NCI-H460 (cell line): ENCODE measurements around the gene KCNMA1. TPM values are rescaled to one million over a fixed set of nuclear protein-coding genes. Genes with fewer than 3 reads are reported as not detected.

Experiments
- DNase-seq: peaks from one replicate; pipeline ENCODE4 v3.0.0-alpha.2; 2016; ENCODE audit warnings: low read depth; ENCODE audit errors: extremely low read depth
- total RNA-seq: library from RNA; depleted of rRNA; stranded (reverse); fragments of >200 nt; shearing (Covaris generic); gene quantifications from 2 replicates; pipeline ENCODE4 v1.2.3, GENCODE V29; 2014

The KCNMA1 gene
- total RNA-seq, 1 experiment from 2014 or later: 0.54 TPM

DNA sequence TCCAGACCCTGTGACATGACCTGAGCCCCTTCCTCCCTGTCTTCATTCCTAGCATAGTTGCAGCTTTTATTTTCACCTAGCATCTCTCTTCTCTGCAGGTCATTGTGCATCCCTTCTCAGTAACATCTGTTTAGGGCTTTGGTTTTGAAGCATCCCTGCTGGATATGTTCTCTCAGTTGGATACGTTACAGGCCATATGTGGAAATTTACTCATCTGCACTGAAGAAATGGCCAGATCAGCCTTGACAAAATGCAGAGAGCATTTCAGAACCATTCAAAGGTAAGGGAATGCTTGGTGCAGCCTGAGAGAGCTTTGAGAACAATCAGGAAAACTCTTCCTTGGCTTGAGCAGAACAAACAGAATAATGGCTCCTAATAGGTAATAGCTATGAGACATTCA is 647.0 kb downstream of the KCNMA1 start:
- DNase-seq: no peak

DNA sequence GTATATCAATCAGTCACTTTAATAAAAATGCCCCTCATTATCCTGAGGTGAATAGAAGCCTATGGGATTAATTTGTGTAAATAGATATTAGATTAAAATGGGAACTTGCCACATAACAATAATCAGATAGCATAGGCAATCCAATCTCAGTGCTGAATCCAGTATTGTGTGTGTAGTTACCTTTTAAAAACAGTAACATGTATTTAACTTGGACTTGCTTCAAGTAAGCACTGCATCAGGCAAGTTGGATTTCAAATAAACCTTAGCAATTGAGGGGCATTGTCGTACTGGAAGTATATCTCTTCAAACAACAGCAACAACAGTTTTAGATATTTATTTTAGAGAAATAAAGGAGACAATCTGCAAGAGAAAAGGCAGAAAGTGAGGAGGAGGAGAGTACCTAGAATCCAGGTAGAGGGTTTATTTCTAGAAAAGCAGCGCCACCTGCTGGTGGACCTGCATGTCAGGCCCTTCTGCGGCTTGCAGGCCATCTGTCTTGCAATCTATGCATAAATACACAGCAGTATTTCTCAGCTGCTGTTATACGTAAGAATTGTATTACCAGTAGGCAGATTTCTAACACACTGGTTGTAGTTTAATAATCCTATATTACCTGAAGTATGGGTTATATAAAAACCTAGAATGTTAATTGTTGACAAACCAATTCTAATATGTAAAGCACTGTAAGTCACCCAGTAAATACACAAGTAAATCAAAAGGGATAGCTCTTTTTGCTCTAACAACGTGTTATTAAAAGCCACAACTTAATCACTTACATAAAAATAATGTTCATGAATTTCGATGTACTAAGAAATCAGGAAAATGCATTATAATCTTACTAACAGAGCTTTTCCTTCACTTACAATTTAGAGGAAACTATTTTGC is 652.8 kb downstream of the KCNMA1 start:
- peak; percentile 55 for DNase-seq

DNA sequence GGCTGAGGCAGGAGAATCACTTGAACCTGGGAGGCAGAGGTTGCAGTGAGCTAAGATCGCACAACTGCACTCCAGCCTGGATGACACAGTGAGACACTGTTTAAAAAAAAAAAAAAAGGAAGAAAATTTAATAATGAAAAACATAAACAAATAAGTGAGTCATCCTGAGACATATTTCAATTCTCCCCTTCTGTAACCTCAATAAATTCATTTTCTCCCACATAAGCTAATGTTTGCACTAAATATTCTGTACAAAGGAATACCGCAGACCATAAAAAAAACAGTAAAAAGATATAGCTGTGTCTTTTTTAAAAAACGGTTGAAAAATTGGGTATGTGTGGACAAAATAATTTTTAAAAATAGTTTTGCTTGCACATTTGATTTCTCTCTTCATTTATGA is 654.0 kb downstream of the KCNMA1 start:
- no peak for DNase-seq

DNA sequence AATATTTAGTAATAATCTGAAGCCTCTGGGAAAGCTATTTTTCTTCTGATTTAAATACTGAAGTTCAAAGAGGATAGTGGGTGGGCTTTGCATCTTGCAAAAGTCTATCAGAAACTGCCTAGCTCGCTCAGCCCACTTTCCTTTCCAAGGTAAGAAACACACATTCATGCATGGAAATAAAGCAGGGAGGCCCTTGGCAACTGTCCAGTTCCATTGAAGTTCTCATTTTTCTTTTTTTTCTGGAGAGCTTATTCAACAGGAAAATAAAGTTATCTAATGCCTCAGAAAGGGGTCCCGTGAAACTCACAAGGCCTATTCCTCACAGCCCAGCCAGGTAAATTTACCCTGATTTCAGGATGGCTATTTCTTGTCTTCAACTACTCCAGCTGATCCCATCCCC is 654.9 kb downstream of the KCNMA1 start:
- DNase-seq: no peak

DNA sequence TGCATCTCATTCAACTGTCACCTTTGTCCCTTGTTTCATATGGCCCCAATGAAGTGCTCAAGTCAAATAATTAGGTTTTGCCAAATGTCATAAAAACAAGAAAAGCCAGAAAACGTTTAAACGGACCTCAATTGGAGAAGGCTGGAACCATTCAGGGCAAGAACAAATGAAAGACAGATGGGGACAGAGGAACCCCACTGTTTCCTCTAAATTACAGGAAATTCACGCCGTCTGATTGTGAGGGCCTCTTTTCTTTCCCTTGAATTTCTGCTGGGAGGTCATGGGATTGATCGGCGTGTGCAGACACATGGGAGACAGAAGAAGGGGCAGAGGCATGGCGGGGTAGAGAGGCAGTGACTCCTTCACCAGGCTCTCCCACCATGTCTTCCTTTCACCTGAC is 656.4 kb downstream of the KCNMA1 start:
- no peak for DNase-seq

DNA sequence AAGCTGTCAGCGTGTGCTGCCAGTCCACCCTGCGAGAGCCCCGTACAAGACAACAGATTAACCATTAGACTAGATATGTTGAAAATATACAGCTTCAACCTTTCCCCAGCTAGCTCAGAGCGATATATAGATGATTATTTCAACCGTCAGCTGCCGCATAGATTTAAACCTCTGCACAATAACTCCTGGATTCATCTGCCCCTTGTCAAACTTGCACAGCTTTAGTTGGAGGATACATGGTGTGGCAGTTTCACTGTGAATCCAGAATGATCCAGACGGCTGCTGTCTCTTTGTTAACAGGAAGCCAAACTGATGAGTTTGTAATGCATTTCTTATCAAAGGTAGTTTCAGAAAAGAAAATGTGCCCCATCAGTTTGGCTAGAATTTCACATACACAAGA is 659.7 kb downstream of the KCNMA1 start:
- no peak for DNase-seq

DNA sequence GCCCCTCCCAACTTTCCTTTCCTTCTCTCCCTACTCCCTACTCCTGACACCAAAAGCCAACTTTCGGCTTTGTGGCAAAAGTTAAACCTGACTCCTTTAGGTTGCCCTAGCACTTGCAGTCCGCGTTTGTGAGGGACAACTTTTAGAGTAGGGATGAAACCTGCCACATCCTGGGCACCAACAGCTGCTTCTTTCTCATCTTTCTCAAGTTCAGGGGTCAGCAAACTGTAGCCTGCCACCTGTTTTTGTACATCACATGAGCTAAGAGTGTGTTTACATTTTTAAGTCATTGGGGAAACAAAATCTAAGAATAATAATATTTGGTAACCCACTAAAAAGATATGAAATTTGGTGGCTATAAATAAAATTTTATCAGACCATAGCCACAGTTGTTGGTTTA is 660.6 kb downstream of the KCNMA1 start:
- DNase-seq: no peak

DNA sequence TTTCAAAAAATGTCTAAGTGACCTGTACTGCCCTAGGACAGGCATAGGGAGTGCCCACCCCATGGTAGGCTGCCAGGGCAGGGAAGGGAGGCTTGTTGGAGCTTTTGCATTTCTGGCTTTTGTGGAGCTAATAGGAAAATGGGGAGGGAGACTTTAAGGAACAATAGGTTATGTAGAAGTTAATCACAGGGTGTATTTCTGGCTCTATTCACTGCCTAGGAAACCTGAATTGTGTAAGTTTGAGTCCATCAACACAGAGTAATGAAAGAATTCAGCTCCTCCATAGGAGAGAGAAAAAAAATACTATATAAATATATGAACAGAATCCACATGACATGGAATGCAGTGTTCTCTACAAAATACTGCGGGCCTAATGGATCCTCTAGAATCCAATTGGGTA is 661.5 kb downstream of the KCNMA1 start:
- DNase-seq: no peak

DNA sequence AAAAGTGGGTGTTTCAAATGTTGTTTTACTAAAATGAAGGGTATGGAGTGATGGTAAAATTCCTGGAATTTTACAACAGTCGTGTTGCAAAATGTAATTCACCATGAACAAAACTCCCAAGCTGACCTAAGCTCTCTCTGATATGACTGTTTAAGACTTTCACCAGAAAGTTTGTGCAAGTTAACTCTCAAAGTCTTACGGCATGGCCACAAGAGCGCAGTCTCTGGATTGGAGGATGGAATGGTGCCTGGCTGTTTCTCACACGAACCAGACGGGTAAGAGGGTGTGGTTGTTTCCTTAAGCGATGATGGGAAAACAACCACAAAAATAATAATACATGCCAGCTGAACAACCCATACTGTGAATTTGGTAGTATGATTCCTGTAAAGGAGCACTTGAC is 662.5 kb downstream of the KCNMA1 start:
- no peak for DNase-seq

DNA sequence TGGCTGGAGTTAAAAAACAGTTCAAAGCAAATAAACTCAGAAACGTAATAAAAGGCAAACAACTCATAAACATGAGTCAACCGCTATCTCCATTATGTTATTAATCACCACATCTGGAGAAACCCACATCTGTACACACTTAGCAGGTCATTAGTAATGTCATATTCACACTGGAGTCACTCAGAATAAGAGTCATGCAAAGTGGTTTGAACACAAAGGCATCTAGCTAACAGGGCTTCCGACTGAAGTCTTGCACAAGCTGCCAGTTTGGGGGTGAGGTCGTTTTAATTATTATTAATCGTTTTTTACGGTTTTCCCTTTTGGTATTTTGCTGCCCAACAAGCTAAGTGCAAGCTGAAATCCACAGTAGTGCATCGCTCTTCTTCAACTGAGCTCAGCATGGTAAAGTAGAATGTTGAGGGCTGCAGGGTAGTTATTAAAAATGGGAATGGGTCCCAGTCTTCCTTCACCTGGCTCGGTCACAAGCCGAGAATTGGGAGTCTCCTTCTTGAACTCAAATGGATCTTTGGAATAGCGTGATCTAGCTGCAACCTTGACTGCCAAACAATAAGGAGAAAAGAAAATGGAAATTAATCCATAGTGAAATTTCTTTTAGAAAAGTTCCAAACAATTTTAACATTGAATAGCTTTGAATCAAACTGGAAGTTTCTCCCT is 663.5 kb downstream of the KCNMA1 start:
- no peak for DNase-seq

DNA sequence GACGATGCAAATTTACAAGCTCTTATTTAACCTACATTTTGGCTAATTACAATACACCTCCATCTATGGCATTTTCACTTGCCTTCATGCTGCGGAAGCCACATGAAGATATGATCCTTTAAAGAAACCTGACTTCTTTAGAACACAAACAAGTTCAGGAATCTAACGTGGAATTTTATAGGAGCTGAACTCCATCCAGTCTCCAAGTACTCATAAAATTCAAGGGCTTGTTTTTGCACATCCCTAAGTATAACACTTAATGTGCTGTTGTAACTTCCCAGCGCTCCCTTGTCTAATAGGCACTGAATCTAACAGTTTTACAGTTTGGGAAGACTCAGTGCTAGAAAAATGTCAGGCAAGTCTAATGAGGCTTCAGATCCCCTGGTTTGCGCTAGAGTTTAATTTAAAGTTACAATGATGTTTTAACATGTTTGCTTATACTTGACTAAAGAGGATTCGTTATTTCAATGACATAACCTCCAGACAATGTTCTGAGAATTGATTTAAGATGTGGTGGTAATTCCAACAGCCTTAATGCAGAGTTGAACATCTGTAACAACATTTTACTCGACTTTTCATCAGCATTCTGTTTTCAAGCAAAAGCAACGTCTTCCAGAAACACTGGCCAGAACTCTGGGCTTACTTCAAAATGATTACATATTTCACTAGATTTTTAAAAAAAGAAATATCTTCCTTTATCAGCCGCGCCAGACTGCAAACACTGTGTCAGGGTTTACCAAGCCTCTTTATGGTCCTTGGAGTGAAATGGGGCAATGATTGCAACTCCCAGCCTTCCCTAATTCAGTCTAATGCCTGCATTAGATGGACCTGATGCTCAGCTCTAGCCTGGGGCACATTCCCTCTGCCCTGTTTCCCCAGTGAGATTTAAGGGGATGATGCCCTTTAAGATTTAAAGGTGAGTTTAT is 664.3 kb downstream of the KCNMA1 start:
- no peak for DNase-seq

DNA sequence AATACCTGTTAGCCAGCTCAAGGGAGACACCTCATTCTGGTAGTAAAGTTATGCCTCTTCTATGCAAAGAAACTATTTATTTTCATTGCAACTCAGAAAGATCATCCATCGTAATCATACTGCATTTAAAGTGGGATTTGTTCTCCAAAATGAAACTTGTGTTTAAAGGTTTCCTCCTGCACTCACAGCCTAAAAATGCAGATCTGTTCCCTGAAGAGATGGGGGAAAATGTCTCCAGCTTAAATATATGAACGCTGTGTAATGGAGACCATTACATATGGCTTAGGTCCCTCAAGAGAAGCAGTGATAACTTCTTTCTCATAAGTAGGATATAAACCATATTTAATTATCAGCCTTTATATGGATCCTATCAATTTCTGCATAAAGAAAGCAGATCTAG is 665.1 kb downstream of the KCNMA1 start:
- DNase-seq: no peak

DNA sequence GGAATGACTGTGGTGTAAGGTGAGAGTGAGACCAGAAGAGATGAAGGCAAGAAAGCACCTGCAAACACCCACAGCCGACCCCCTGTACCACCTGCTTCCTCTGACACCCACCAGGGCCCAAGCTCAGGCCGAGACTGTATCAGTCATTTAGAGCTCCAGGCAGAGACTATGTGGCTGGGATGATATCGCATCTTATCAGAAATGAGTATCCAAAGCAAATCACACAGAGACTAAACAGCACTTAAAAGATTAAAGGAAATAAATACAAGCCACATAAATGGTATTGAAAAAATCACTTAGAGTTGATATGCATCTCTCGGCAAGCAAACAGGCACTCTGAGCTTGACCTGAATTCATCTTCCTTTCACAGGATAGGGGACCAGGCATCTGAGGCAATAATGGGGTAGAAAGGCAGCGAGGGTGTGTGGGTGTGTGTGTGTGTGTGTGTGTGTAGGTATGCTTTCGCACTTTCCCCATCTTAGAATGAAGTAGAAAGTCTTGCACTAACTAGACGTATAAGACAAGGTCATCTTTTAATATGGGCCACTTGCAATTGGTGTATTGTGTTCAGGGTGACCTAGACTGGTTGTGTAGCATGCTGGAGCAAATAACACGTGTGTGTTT is 665.9 kb downstream of the KCNMA1 start:
- DNase-seq: no peak

DNA sequence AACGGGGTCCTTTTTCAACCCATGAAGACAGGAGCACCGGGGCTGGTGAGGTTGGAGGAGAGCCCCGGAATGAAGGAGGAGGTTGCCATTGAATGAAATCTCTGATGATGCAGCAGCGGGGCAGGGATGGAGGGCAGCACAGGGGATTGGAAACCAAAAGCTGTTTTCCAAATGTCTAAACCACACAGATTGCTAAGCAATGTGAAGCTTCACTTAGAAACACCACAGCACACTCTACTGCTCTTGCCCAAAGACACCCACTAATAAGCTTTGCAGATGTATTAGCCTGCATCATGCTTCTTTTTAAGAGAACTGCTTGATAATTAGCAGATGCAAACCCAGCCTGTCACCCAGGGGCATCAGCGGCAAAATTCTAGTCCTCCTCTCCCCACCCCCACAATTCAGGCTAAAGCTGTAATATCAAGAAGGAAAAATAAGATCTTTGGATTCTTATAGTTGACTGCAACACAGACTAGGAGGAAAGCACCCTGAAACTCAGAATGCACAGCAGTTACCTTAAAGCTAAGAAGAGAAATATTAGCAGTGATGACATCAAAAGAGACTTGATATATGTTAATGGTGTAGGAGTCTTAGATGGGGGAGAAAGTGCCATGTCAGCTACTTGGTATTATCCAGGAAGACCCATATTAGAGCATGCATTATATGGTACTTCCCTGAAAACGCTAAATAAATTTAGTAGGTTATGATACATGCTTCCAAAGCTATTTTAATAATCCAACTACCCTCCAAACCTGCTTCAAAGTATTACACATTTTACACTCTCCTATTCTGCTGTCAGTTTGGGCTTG is 666.7 kb downstream of the KCNMA1 start:
- DNase-seq: no peak

DNA sequence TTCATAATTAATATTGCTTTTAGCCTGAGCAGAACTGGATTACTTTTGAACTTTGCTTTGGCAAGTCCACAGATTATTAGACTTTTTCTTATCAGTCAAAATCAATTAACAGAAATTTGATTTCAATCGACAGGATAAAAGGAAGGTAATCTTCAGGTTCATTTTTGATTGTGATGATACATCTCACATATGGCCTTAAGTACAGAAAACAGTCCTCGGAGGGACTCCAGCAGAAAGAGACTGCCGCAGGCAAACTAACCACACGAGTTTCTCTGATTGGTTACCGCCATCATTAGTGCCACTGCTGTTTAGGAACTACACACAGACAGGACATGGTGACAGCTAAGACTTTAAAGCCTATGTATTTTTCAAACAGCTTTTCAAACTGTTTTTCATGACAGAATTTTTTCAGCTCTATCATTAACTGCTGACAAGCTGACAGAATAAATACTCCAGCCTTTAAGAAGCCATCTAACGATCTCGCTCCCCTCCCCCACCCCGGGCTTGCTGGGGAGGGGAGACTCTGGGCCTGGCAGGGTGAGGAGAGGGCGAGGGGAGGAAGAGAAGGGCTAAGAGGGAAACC is 668.2 kb downstream of the KCNMA1 start:
- no peak for DNase-seq

DNA sequence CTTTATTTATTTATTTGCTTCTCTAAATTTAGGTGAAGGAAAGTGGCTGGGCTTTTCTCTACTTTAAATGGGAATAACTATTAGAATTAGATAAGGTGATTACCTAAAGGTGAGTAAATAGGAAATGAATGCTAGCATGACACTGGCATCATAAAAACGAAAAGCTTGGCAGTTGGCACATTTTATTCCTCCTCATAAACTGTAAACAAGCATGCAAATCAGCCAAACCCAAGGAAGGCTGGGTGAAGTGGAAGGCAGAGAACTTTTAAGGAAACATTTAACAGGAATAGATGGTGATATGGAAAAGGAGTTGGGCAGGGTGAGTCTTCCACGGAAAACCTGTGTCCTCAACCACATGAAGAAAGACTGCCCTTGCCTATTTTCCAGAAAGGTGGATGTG is 669.1 kb downstream of the KCNMA1 start:
- DNase-seq: no peak

DNA sequence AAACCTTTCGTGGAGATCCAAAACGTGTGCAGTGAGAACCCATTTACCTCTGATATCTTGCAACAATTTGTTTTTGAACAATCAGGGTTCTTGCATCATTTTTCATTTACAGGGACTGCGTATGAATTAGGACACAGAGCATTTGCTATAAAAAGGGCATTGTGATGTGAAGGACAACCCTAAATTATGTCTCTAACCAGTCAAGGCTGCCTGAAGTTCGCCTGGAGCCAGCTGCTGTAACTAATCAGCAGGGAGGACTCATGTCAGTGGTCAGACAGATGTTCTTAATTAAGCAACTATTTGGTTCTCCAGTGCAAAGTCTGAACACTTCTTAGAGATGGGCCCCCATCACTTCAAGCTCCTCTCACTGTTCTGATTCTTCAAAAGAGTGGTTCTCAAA is 674.8 kb downstream of the KCNMA1 start:
- no peak for DNase-seq

DNA sequence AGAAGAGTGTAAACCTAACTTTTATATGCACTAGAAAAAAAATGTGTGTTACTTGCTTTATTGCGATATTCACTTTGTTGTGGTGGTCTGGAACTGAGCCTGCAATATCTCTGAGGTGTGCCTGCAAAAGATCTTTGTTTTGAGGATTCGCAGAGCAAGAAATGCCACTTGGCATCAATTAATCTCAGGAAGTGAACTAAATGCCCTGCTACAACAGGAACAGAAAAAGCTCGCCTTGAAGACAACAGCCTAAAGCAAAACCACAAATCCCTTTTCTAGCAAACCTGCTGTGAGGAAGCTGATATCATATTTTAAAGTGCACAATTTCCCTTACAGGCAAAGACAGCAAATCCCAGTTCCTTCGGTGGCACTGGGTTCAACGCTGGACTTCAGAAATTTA is 675.8 kb downstream of the KCNMA1 start:
- DNase-seq: no peak

DNA sequence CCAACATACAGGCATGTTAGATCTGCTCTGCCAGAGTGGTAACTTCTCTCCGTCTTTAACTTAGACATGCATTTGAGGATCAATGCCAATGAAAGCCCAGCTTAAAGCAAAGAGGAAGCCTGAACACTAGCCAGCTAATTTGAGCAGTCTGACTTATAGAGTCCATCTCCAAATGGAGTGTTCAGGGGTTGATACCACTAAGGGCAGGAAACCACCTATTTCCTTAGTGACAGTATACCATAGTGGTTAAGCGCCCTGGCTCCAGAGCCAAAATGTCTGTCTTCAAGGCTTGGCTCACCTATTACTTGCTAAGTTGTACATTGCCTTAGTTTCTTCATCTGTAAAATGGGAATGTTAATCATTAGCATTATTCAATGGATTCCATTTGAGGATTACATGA is 678.5 kb downstream of the KCNMA1 start:
- no peak for DNase-seq

DNA sequence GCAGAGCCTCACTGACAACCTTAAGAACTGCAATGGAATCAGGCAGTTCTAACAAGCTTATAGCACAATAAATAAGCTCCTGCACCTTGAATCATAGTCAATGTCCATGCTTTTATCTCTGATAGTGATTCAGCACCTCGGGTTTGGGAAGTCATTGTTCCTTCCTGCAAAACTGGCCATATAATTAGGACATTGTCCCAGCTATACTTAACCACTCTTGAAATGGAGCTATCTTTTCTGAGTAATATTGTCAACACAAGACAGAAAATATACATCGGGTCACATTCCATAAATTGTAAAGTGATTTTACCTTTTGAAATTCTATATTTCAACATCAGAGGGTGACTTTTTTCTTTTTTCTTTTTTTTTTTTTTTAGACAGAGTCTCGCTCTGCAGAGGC is 682.8 kb downstream of the KCNMA1 start:
- DNase-seq: no peak
